IMR-90 (cell line): Measurements from ENCODE around the gene COL5A1. TPM values are rescaled to one million over a fixed set of nuclear protein-coding genes. Genes with fewer than 3 reads are reported as not detected.
A peak's percentile ranks its signal among the peaks of the same experiment; 100 is the strongest.

ENCODE experiments used
- ATAC-seq: fragments of 200-7000 bp; cut with Tn5 transposase; 2 replicates; pipeline ENCODE4 v1.9.1; 2020; ENCODE audit warnings: low read depth, mild to moderate bottlenecking, moderate library complexity
- BruUV-seq: library from RNA; stranded (reverse); fragments of 400-500 nt; replicated peaks from 2 replicates; lab custom pipeline; 2021; lab: Mats Ljungman, UMichigan
- CTCF ChIA-PET: fragments of 300-600 bp; formaldehyde crosslinking; extraction: SDS; loops from one replicate; lab custom pipeline; 2021; ENCODE audit warnings: antibody characterized with exemption; lab: Yijun Ruan, JAX
- POLR2A ChIA-PET: fragments of 300-600 bp; sonication (Branson Sonifier 250); formaldehyde crosslinking; loops from one replicate; lab custom pipeline; 2022; ENCODE audit warnings: antibody characterized with exemption; ENCODE audit not compliant: unreplicated experiment; lab: Charles Lee
- DNase-seq: peaks from one replicate; pipeline ENCODE4 v3.0.0; 2013
- H2AFZ ChIP-seq: replicated peaks from 2 replicates; pipeline ENCODE3; 2013; ENCODE audit warnings: low read length, mild to moderate bottlenecking; ENCODE audit not compliant: poor library complexity
- H2AK5ac ChIP-seq: 2 replicates; pipeline ENCODE4 v1.6.1; 2013; ENCODE audit warnings: low read depth, low read length, inconsistent platforms
- H2AK9ac ChIP-seq: replicated peaks from 2 replicates; pipeline ENCODE3; 2013; ENCODE audit warnings: mild to moderate bottlenecking, low read depth, low read length, moderate library complexity; ENCODE audit not compliant: poor library complexity
- H2BK120ac ChIP-seq: 2 replicates; pipeline ENCODE4 v1.6.1; 2013; ENCODE audit warnings: low read depth, low read length, inconsistent platforms
- H2BK15ac ChIP-seq: 3 replicates; pipeline ENCODE4 v1.6.1; 2013; ENCODE audit warnings: low read depth, low read length, inconsistent platforms
- H2BK20ac ChIP-seq: 2 replicates; pipeline ENCODE4 v1.6.1; 2013; ENCODE audit warnings: low read depth, mild to moderate bottlenecking, inconsistent platforms, low read length, moderate library complexity
- H2BK5ac ChIP-seq: 2 replicates; pipeline ENCODE4 v1.6.1; 2013; ENCODE audit warnings: mild to moderate bottlenecking, low read depth, low read length, inconsistent platforms; ENCODE audit not compliant: poor library complexity, severe bottlenecking
- H3K14ac ChIP-seq: replicated peaks from 2 replicates; pipeline ENCODE4 v1.6.1; 2013; ENCODE audit warnings: low read depth, low read length, inconsistent platforms
- H3K18ac ChIP-seq: 2 replicates; pipeline ENCODE4 v1.6.1; 2013; ENCODE audit warnings: low read depth, low read length, control low read depth
- H3K23ac ChIP-seq: 2 replicates; pipeline ENCODE4 v1.6.1; 2013; ENCODE audit warnings: low read depth, low read length, inconsistent platforms
- H3K27ac ChIP-seq: 2 replicates; pipeline ENCODE4 v1.5.1; 2013; ENCODE audit warnings: mild to moderate bottlenecking, control low read depth, low read length; ENCODE audit not compliant: insufficient read depth
- H3K27me3 ChIP-seq: 2 replicates; pipeline ENCODE4 v1.6.1; 2013; ENCODE audit warnings: low read length; ENCODE audit not compliant: control insufficient read depth, insufficient read depth
- H3K36me3 ChIP-seq: 2 replicates; pipeline ENCODE4 v1.6.1; 2013; ENCODE audit warnings: low read length, mixed read lengths; ENCODE audit not compliant: control insufficient read depth, insufficient read depth
- H3K4ac ChIP-seq: 2 replicates; pipeline ENCODE4 v1.6.1; 2013; ENCODE audit warnings: low read depth, low read length, inconsistent platforms
- H3K4me1 ChIP-seq: 2 replicates; pipeline ENCODE4 v1.6.1; 2013; ENCODE audit warnings: low read length, mixed read lengths; ENCODE audit not compliant: control insufficient read depth, insufficient read depth
- H3K4me2 ChIP-seq: 2 replicates; pipeline ENCODE4 v1.6.1; 2013; ENCODE audit warnings: low read depth, mild to moderate bottlenecking, control low read depth, low read length, moderate library complexity
- H3K4me3 ChIP-seq: 2 replicates; pipeline ENCODE4 v1.5.1; 2013; ENCODE audit warnings: low read depth, mild to moderate bottlenecking, control low read depth, low read length, moderate library complexity; ENCODE audit not compliant: insufficient read depth
- H3K56ac ChIP-seq: 2 replicates; pipeline ENCODE4 v1.6.1; 2013; ENCODE audit warnings: low read length, inconsistent platforms; ENCODE audit not compliant: insufficient read depth; ENCODE audit errors: extremely low read depth
- H3K79me1 ChIP-seq, 2 experiments: 2 replicates each; pipeline ENCODE4 v1.6.1; 2013; ENCODE audit warnings: low read length in 2 of 2, inconsistent platforms in 1 of 2, low read depth in 1 of 2
- H3K9ac ChIP-seq: 2 replicates; pipeline ENCODE4 v1.6.1; 2013; ENCODE audit warnings: low read depth, low read length, control low read depth
- H3K9me1 ChIP-seq: 2 replicates; pipeline ENCODE4 v1.6.1; 2013; ENCODE audit warnings: low read length, inconsistent platforms; ENCODE audit not compliant: insufficient read depth
- H3K9me3 ChIP-seq: 2 replicates; pipeline ENCODE4 v1.6.1; 2013; ENCODE audit warnings: low read length; ENCODE audit not compliant: control insufficient read depth, insufficient read depth
- H4K20me1 ChIP-seq: 2 replicates; pipeline ENCODE4 v1.6.1; 2013; ENCODE audit warnings: low read length, inconsistent platforms; ENCODE audit not compliant: insufficient read depth
- H4K5ac ChIP-seq: 2 replicates; pipeline ENCODE4 v1.6.1; 2013; ENCODE audit warnings: mild to moderate bottlenecking, low read depth, low read length, control low read depth
- H4K8ac ChIP-seq, 2 experiments: 2 replicates each; pipeline ENCODE4 v1.6.1; 2013; ENCODE audit warnings: low read depth in 2 of 2, low read length in 2 of 2, control low read depth in 1 of 2, inconsistent platforms in 1 of 2
- H4K91ac ChIP-seq: 2 replicates; pipeline ENCODE4 v1.6.1; 2013; ENCODE audit warnings: low read depth, low read length, inconsistent platforms; ENCODE audit not compliant: insufficient read depth
- CEBPB ChIP-seq: IDR thresholded peaks from 2 replicates; pipeline ENCODE4 v1.6.1; 2012; ENCODE audit warnings: low read depth, low read length, improper control_type of control experiment
- CHD1 ChIP-seq: IDR thresholded peaks from 2 replicates; pipeline ENCODE4 v1.6.1; 2012; ENCODE audit warnings: low read depth, low read length, improper control_type of control experiment
- FOS ChIP-seq: fragments of 150-350 bp; IDR thresholded peaks from 2 replicates; pipeline ENCODE4 v1.6.1; 2016; ENCODE audit warnings: low read depth, low read length
- MAFK ChIP-seq: IDR thresholded peaks from 2 replicates; pipeline ENCODE4 v1.6.1; 2012; ENCODE audit warnings: low read depth, low read length, improper control_type of control experiment
- MAZ ChIP-seq: IDR thresholded peaks from 2 replicates; pipeline ENCODE4 v1.6.1; 2012; ENCODE audit warnings: low read depth, mild to moderate bottlenecking, low read length, improper control_type of control experiment, moderate library complexity, borderline replicate concordance
- NFE2L2 ChIP-seq: fragments of 150-350 bp; IDR thresholded peaks from 2 replicates; pipeline ENCODE4 v1.6.1; 2016; ENCODE audit warnings: low read depth, mild to moderate bottlenecking, low read length
- POLR2A ChIP-seq: IDR thresholded peaks from 2 replicates; pipeline ENCODE4 v1.6.1; 2012; ENCODE audit warnings: mild to moderate bottlenecking, low read depth, low read length
- RAD21 ChIP-seq: IDR thresholded peaks from 2 replicates; pipeline ENCODE4 v1.6.1; 2012; ENCODE audit warnings: low read length, improper control_type of control experiment
- RCOR1 ChIP-seq: IDR thresholded peaks from 2 replicates; pipeline ENCODE4 v1.6.1; 2012; ENCODE audit warnings: mild to moderate bottlenecking, low read length, improper control_type of control experiment; ENCODE audit not compliant: insufficient replicate concordance
- RFX5 ChIP-seq: IDR thresholded peaks from 2 replicates; pipeline ENCODE4 v1.8.0; 2012; ENCODE audit warnings: low read depth, mild to moderate bottlenecking, low read length, moderate library complexity
- SMC3 ChIP-seq: fragments of 150-350 bp; IDR thresholded peaks from 2 replicates; pipeline ENCODE4 v1.6.1; 2016; ENCODE audit warnings: low read depth, mild to moderate bottlenecking, antibody characterized with exemption, low read length, moderate library complexity
- USF2 ChIP-seq: fragments of 150-350 bp; IDR thresholded peaks from 2 replicates; pipeline ENCODE4 v1.6.1; 2017; ENCODE audit warnings: mild to moderate bottlenecking, antibody characterized with exemption, low read length, low read depth
- WGBS, 2 experiments: methylation state at CpG; one replicate each; pipeline versions ENCODE4 v1.1.5 to v1.1.7; 2013; ENCODE audit warnings: missing lambda C conversion rate in 2 of 2; ENCODE audit not compliant: insufficient read length in 1 of 2; ENCODE audit errors: extremely low coverage in 2 of 2; 5-methylcytosine and 5-hydroxymethylcytosine counted together
- dilution Hi-C: fragments of 300-500 bp; cut with HindIII; formaldehyde crosslinking; loops from one replicate; pipeline ENCODE4 v1.14.3; 2018; ENCODE audit warnings: low sequenced_read_pairs; ENCODE audit not compliant: unreplicated experiment
- in situ Hi-C: fragments of 300-500 bp; cut with MboI; formaldehyde crosslinking; loops from 3 replicates; pipeline ENCODE4 v1.14.3; 2019; ENCODE audit warnings: low sequenced_read_pairs, inconsistent platforms, mixed read lengths
- intact Hi-C: fragments of 100-400 bp; cut with micrococcal nuclease; formaldehyde crosslinking; loops from 2 replicates; pipeline ENCODE4 v1.10.0; 2022
- polyA plus RNA-seq, 3 experiments: library from polyadenylated mRNA; depleted of rRNA; stranded (reverse); fragments of >200 nt; gene quantifications; 2 replicates each; pipeline ENCODE4 v1.2.3, GENCODE V29; 2012; ENCODE audit warnings: low replicate concordance in 1 of 3
- total RNA-seq: library from RNA; depleted of rRNA; stranded (reverse); fragments of >200 nt; gene quantifications from 2 replicates; pipeline ENCODE4 v1.2.3, GENCODE V29; 2012
- TF ChIP-seq, protein P1 (sequence below): conservative IDR thresholded peaks from 2 replicates; pipeline ENCODE4 v1.5.1; 2012; ENCODE audit warnings: mild to moderate bottlenecking, low read depth, low read length, improper control_type of control experiment

The COL5A1 gene
- total and polyA plus RNA-seq, 2 of the 4 experiments (the other 2 are of a cell fraction) = 19.2 to 173 TPM

GRCh38 chr9:134784577-134785305, 143.1 kb downstream of the COL5A1 start:
- peaks cover 80% of the 10 kb centered on the region for H3K36me3 ChIP-seq
- H3K9me3 ChIP-seq = no peaks in the 10 kb centered on the region
- no peak overlapping the region for H3K4ac ChIP-seq
- H2BK20ac ChIP-seq = no peak overlapping the region
- TF ChIP-seq SMC3 = no peak
- no peak for TF ChIP-seq CEBPB
- no peak for TF ChIP-seq POLR2A
- no peak for TF ChIP-seq RFX5
- no peak for TF ChIP-seq MAZ
- TF ChIP-seq USF2 = no peak
- no peak for TF ChIP-seq NFE2L2
- TF ChIP-seq RAD21 = no peak
- no peak for TF ChIP-seq MAFK
- TF ChIP-seq CHD1 = no peak
- TF ChIP-seq FOS = no peak
- TF ChIP-seq, protein P1, sequence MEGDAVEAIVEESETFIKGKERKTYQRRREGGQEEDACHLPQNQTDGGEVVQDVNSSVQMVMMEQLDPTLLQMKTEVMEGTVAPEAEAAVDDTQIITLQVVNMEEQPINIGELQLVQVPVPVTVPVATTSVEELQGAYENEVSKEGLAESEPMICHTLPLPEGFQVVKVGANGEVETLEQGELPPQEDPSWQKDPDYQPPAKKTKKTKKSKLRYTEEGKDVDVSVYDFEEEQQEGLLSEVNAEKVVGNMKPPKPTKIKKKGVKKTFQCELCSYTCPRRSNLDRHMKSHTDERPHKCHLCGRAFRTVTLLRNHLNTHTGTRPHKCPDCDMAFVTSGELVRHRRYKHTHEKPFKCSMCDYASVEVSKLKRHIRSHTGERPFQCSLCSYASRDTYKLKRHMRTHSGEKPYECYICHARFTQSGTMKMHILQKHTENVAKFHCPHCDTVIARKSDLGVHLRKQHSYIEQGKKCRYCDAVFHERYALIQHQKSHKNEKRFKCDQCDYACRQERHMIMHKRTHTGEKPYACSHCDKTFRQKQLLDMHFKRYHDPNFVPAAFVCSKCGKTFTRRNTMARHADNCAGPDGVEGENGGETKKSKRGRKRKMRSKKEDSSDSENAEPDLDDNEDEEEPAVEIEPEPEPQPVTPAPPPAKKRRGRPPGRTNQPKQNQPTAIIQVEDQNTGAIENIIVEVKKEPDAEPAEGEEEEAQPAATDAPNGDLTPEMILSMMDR = no peak
- TF ChIP-seq RCOR1 = no peak
- no peak overlapping the region for H3K4me3 ChIP-seq
- H4K5ac ChIP-seq = no peak overlapping the region
- H3K27ac ChIP-seq = no peak overlapping the region
- in situ Hi-C loops (no loop called here), dilution Hi-C loops (no loop called here), intact Hi-C loops (no loop called here)
- no peak overlapping the region for H3K18ac ChIP-seq
- peaks cover 8 to 49% of the 10 kb centered on the region in 2 experiments for H3K79me1 ChIP-seq
- H2AK9ac ChIP-seq = peak overlapping the region; percentile 67
- ChIA-PET CTCF (no interaction called here), POLR2A (interaction anchor here (0.5 kb wide), 1 partner anchor 328 kb away, joined by 3 read pairs; no protein-coding TSS in a partner anchor)
- BruUV-seq = no TSS peak
- no peak overlapping the region for H2BK120ac ChIP-seq
- DNase-seq (no peak), ATAC-seq (no peak)
- H3K23ac ChIP-seq = no peak overlapping the region; the same call in 1 of the 2 replicates
- H2BK5ac ChIP-seq = no peak overlapping the region
- H4K20me1 ChIP-seq = peaks cover 17% of the 10 kb centered on the region
- H3K27me3 ChIP-seq = no peaks in the 10 kb centered on the region
- no peak overlapping the region for H2AK5ac ChIP-seq
- no peak overlapping the region for H3K4me2 ChIP-seq
- H2BK15ac ChIP-seq = no peak overlapping the region
- no peak overlapping the region for H3K56ac ChIP-seq
- H4K91ac ChIP-seq = no peak overlapping the region
- H3K4me1 ChIP-seq = no peaks in the 10 kb centered on the region
- no peak overlapping the region for H3K14ac ChIP-seq
- no peak overlapping the region for H2AFZ ChIP-seq
- peaks cover 14% of the 10 kb centered on the region for H3K9me1 ChIP-seq
- WGBS, 2 experiments = 89% methylated on average over 11 of the region's 23 CpGs; no CpG with 5 or more reads in 1 of the 2 experiments
- no peak overlapping the region for H4K8ac ChIP-seq
- H3K9ac ChIP-seq = no peak overlapping the region
